GM12891 (cell line): ENCODE results near the gene NUFIP2.

Source experiments
- PAX5 ChIP-seq: IDR thresholded peaks from 2 replicates; pipeline ENCODE4 v1.6.1; 2011; ENCODE audit warnings: low read length, moderate library complexity, mild to moderate bottlenecking; ENCODE audit not compliant: insufficient read depth, severe bottlenecking
- POLR2A ChIP-seq: IDR thresholded peaks from 2 replicates; pipeline ENCODE4 v1.6.1; 2011; ENCODE audit warnings: low read depth, low read length, control low read depth
- POLR2AphosphoS5 ChIP-seq: IDR thresholded peaks from 2 replicates; pipeline ENCODE4 v1.6.1; 2011; ENCODE audit warnings: low read depth, low read length, control low read depth
- SPI1 ChIP-seq: IDR thresholded peaks from 2 replicates; pipeline ENCODE4 v1.6.1; 2011; ENCODE audit warnings: low read depth, low read length, control low read depth
- TAF1 ChIP-seq: IDR thresholded peaks from 2 replicates; pipeline ENCODE4 v1.6.1; 2011; ENCODE audit warnings: low read depth, low read length, control low read depth

DNA sequence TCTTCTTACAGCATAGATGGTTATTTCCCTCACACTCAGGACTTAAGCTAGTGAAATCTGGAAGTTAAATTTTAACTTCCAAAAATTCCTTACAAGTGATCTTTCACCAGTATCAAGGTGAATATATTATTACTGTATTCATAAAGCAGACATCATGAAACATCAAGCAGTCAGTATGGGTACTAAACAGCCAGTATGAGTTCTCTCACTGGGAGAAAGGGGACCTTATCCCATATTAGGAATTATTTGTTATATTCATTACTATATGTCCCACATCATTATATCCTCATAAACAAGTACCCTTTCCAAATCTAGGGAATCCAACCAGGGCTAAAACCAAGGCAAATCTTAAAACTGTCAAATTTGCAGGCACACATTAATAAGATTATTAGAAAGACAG is 15.3 kb downstream of the NUFIP2 start:
- TF ChIP-seq POLR2AphosphoS5 (no peak), POLR2A (no peak), PAX5 (no peak), SPI1 (no peak), TAF1 (no peak)
